ENCODE data around the gene OR2H1. TPM values are rescaled to one million over a fixed set of nuclear protein-coding genes. Genes with fewer than 3 reads are reported as not detected.

The OR2H1 gene
- total RNA-seq, 1 experiment from 2014 or later, result not detected

GRCh38 chr6:29424168-29424567 lies 32.8 kb upstream of the OR2H1 start (continued):
- no peak for TF ChIP-seq E2F4 (CRISPR knock-in tag; IDR thresholded peaks at IDR 0.05; ENCODE audit: borderline replicate concordance, low read depth)
- no peak for TF ChIP-seq ZNF396 (CRISPR knock-in tag; IDR thresholded peaks at IDR 0.05; ENCODE audit: borderline replicate concordance)
- TF ChIP-seq NFYB (CRISPR knock-in tag; conservative IDR thresholded peaks at IDR 0.05; ENCODE audit: low read depth), result no peak
- no peak for TF ChIP-seq ZNF232 (CRISPR knock-in tag; IDR thresholded peaks at IDR 0.05)
- TF ChIP-seq GABPB1 (CRISPR knock-in tag; IDR thresholded peaks at IDR 0.05), result no peak

- Mint-ChIP-seq H3K4me1 (peaks cover 13% of the 10 kb centered on the region), H3K36me3 (no peaks in the 10 kb centered on the region), H3K27ac (no peak overlapping the region), H3K4me3 (no peak overlapping the region), H3K9me3 (peaks cover 13% of the 10 kb centered on the region), H3K27me3 (ENCODE audit: low read depth) (no peaks in the 10 kb centered on the region)
- DNase-seq (ENCODE audit: low spot score) (no peak), ATAC-seq (no peak)
- no peak for TF ChIP-seq E2F4 (CRISPR knock-in tag; IDR thresholded peaks at IDR 0.05; ENCODE audit: borderline replicate concordance, low read depth)
- no peak for TF ChIP-seq FOXP1 (CRISPR knock-in tag; IDR thresholded peaks at IDR 0.05; ENCODE audit: borderline replicate concordance)
- TF ChIP-seq, protein P1, sequence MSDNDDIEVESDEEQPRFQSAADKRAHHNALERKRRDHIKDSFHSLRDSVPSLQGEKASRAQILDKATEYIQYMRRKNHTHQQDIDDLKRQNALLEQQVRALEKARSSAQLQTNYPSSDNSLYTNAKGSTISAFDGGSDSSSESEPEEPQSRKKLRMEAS (CRISPR knock-in tag; IDR thresholded peaks at IDR 0.05), result no peak
- TF ChIP-seq ZNF219 (CRISPR knock-in tag; IDR thresholded peaks at IDR 0.05; ENCODE audit: borderline replicate concordance), result no peak
- TF ChIP-seq SMAD4 (CRISPR knock-in tag; IDR thresholded peaks at IDR 0.05), result no peak
- TF ChIP-seq, protein P2, sequence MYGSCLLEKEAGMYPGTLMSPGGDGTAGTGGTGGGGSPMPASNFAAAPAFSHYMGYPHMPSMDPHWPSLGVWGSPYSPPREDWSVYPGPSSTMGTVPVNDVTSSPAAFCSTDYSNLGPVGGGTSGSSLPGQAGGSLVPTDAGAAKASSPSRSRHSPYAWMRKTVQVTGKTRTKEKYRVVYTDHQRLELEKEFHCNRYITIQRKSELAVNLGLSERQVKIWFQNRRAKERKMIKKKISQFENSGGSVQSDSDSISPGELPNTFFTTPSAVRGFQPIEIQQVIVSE (CRISPR knock-in tag; IDR thresholded peaks at IDR 0.05; ENCODE audit: borderline replicate concordance), result no peak
- TF ChIP-seq HMGA2 (CRISPR knock-in tag; IDR thresholded peaks at IDR 0.05), result no peak
- no peak for TF ChIP-seq CTCF (IDR thresholded peaks at IDR 0.05)
- TF ChIP-seq NFYB (CRISPR knock-in tag; conservative IDR thresholded peaks at IDR 0.05; ENCODE audit: low read depth), result no peak
- TF ChIP-seq ATF6 (CRISPR knock-in tag; IDR thresholded peaks at IDR 0.05), result no peak
- TF ChIP-seq MLX (CRISPR knock-in tag; IDR thresholded peaks at IDR 0.05), result no peak
- no peak for TF ChIP-seq GABPB1 (CRISPR knock-in tag; IDR thresholded peaks at IDR 0.05)
- TF ChIP-seq, protein P3, sequence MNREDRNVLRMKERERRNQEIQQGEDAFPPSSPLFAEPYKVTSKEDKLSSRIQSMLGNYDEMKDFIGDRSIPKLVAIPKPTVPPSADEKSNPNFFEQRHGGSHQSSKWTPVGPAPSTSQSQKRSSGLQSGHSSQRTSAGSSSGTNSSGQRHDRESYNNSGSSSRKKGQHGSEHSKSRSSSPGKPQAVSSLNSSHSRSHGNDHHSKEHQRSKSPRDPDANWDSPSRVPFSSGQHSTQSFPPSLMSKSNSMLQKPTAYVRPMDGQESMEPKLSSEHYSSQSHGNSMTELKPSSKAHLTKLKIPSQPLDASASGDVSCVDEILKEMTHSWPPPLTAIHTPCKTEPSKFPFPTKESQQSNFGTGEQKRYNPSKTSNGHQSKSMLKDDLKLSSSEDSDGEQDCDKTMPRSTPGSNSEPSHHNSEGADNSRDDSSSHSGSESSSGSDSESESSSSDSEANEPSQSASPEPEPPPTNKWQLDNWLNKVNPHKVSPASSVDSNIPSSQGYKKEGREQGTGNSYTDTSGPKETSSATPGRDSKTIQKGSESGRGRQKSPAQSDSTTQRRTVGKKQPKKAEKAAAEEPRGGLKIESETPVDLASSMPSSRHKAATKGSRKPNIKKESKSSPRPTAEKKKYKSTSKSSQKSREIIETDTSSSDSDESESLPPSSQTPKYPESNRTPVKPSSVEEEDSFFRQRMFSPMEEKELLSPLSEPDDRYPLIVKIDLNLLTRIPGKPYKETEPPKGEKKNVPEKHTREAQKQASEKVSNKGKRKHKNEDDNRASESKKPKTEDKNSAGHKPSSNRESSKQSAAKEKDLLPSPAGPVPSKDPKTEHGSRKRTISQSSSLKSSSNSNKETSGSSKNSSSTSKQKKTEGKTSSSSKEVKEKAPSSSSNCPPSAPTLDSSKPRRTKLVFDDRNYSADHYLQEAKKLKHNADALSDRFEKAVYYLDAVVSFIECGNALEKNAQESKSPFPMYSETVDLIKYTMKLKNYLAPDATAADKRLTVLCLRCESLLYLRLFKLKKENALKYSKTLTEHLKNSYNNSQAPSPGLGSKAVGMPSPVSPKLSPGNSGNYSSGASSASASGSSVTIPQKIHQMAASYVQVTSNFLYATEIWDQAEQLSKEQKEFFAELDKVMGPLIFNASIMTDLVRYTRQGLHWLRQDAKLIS (CRISPR knock-in tag; IDR thresholded peaks at IDR 0.05; ENCODE audit: borderline replicate concordance), result no peak
- POLR2A ChIA-PET, result no interaction called here
- CTCF ChIA-PET, result interaction anchor here (1.2 kb wide), 1 partner anchor 165 kb away, joined by 3 read pairs; no protein-coding TSS in a partner anchor
These were observed 32.4 kb upstream of the OR2H1 start for GRCh38 chr6:29424575-29424974.

Data from WTC11 (cell line).